ENCODE results near the gene KAZALD1.

GRCh38 chr10:101032637-101033224 lies 29.1 kb upstream of the KAZALD1 start:
- TF ChIP-seq POLR2A (IDR thresholded peaks at IDR 0.05) (no peak), CTCF (IDR thresholded peaks at IDR 0.05) (no peak)
